Esophagus muscularis mucosa (tissue), 4 donors: ENCODE data around the gene GSE1. TPM values are rescaled to one million over a fixed set of nuclear protein-coding genes. Genes with fewer than 3 reads are reported as not detected.
"Not testable (repeated sequence)": the region's sequence is repeated elsewhere in the genome, so short reads cannot be mapped to it uniquely, and the experiment has no call there.

Source experiments
- DNase-seq: peaks from one replicate; pipeline ENCODE4 v3.0.0-alpha.2; 2017; ENCODE audit errors: extremely low spot score
- H3K27ac ChIP-seq, 4 donors: fragments of 200-600 bp; sonication (generic); replicated peaks in 1 of 4; 1 replicate in 3 of 4; 2 replicates in 1 of 4; pipeline ENCODE4 v1.5.1; 2016 to 2019; ENCODE audit warnings: mild to moderate bottlenecking in 1 of 4
- H3K27me3 ChIP-seq, 4 donors: fragments of 200-600 bp; sonication (generic); one replicate each; pipeline versions ENCODE4 v1.5.1 to v1.6.0; 2016 to 2019
- H3K36me3 ChIP-seq, 4 donors: fragments of 200-600 bp; sonication (generic); one replicate each; pipeline ENCODE4 v1.5.1; 2016 to 2019
- H3K4me1 ChIP-seq, 4 donors: fragments of 200-600 bp; sonication (generic); one replicate each; pipeline ENCODE4 v1.5.1; 2016 to 2019
- H3K4me3 ChIP-seq, 4 donors: fragments of 200-600 bp; sonication (generic); 1 replicate in 2 of 4; 2 replicates in 2 of 4; pipeline ENCODE4 v1.5.1; 2016 to 2019; ENCODE audit warnings: mild to moderate bottlenecking in 4 of 4, moderate library complexity in 1 of 4
- H3K9me3 ChIP-seq, 4 donors: fragments of 200-600 bp; sonication (generic); 1 replicate in 3 of 4; 2 replicates in 1 of 4; pipeline ENCODE4 v1.5.1; 2016 to 2019
- CTCF ChIP-seq, 3 experiments: fragments of 200-600 bp in 2 of 3; fragments of 450-650 bp in 1 of 3; sonication (generic) in 2 of 3; IDR thresholded peaks; one replicate each; pipeline ENCODE4 v1.5.1; 2017 to 2019; ENCODE audit warnings: antibody characterized with exemption in 3 of 3, mild to moderate bottlenecking in 2 of 3, moderate library complexity in 1 of 3
- EP300 ChIP-seq: sonication (generic); formaldehyde crosslinking; IDR thresholded peaks from one replicate; pipeline ENCODE4 v1.6.1; 2017; ENCODE audit warnings: antibody characterized with exemption
- POLR2A ChIP-seq: fragments of 450-650 bp; IDR thresholded peaks from one replicate; pipeline ENCODE4 v1.6.1; 2017; ENCODE audit warnings: antibody characterized with exemption, moderate library complexity, mild to moderate bottlenecking, low read depth
- POLR2AphosphoS5 ChIP-seq, 2 donors: sonication (generic); formaldehyde crosslinking; IDR thresholded peaks; one replicate each; pipeline ENCODE4 v1.6.1; 2017; ENCODE audit warnings: antibody characterized with exemption in 2 of 2
- WGBS: methylation state at CpG from one replicate; pipeline ENCODE4 v1.1.5; 2018; 5-methylcytosine and 5-hydroxymethylcytosine counted together
- intact Hi-C: fragments of 100-400 bp; cut with DNase I; formaldehyde crosslinking; loops from one replicate; pipeline ENCODE4 v1.15.1; 2023
- total RNA-seq, 4 donors: library from RNA; depleted of rRNA; stranded (reverse); fragments of >200 nt; gene quantifications; one replicate each; pipeline versions ENCODE4 v1.1.0 to v1.2.1, GENCODE V29; 2016

GSE1 gene
- total RNA-seq, 4 donors from 2014 or later, result 45.4 to 79.4 (median 49.5) TPM

- H3K4me1 ChIP-seq, result peaks cover 10 to 34% (median 22%) of the 10 kb centered on the region in 4 donors
- no peaks in the 10 kb centered on the region for H3K36me3 ChIP-seq
- TF ChIP-seq EP300 (no peak), POLR2A (no peak), POLR2AphosphoS5 (IDR thresholded peaks at IDR 0.05) (no peak)
- no peaks in the 10 kb centered on the region for H3K27me3 ChIP-seq
- intact Hi-C loops, result no loop called here
- no peak for DNase-seq
- over 99% methylated on average over 12 of the region's 12 CpGs for WGBS
- H3K4me3 ChIP-seq, result no peak overlapping the region
- H3K27ac ChIP-seq, result no peak overlapping the region
- H3K9me3 ChIP-seq, result no peaks in the 10 kb centered on the region
Observed at GRCh38 chr16:85590506-85590832, 22.7 kb upstream of the GSE1 start.

GRCh38 chr16:85591381-85591780 is 21.7 kb upstream of the GSE1 start:
- intact Hi-C loops, result no loop called here
- H3K4me1 ChIP-seq, result peaks cover 10 to 25% (median 15%) of the 10 kb centered on the region in 4 donors
- no peak overlapping the region for H3K4me3 ChIP-seq
- no peak for TF ChIP-seq POLR2AphosphoS5 (IDR thresholded peaks at IDR 0.05)
- no peak for TF ChIP-seq CTCF (IDR thresholded peaks at IDR 0.05)
- no peak for TF ChIP-seq EP300
- no peak for TF ChIP-seq POLR2A
- no peaks in the 10 kb centered on the region for H3K36me3 ChIP-seq
- no peak overlapping the region for H3K27ac ChIP-seq
- H3K9me3 ChIP-seq, result no peaks in the 10 kb centered on the region
- DNase-seq, result no peak
- WGBS, result 88% methylated on average over 5 of the region's 11 CpGs
- H3K27me3 ChIP-seq, result no peaks in the 10 kb centered on the region

GRCh38 chr16:85592277-85592676 is 20.8 kb upstream of the GSE1 start:
- H3K4me3 ChIP-seq, intact Hi-C loops, DNase-seq, H3K27ac ChIP-seq, H3K27me3 ChIP-seq, H3K36me3 ChIP-seq, H3K9me3 ChIP-seq: not testable (repeated sequence)
- WGBS, result 61% methylated on average over 8 of the region's 8 CpGs
- peaks cover 8 to 18% (median 11%) of the 10 kb centered on the region in 4 donors for H3K4me1 ChIP-seq

GRCh38 chr16:85592700-85593493 is 20.2 kb upstream of the GSE1 start:
- 83% methylated on average over 5 of the region's 12 CpGs for WGBS
- Histone ChIP-seq H3K27me3 (no peaks in the 10 kb centered on the region), H3K9me3 (no peaks in the 10 kb centered on the region), H3K36me3 (no peaks in the 10 kb centered on the region), H3K4me3 (no peak overlapping the region), H3K4me1 (peaks cover 8 to 18% (median 11%) of the 10 kb centered on the region in 4 donors), H3K27ac (no peak overlapping the region)
- DNase-seq, result no peak
- TF ChIP-seq POLR2AphosphoS5 (IDR thresholded peaks at IDR 0.05), result no peak
- TF ChIP-seq CTCF (IDR thresholded peaks at IDR 0.05), result no peak
- intact Hi-C loops, result no loop called here

- 72% methylated on average over 16 of the region's 21 CpGs for WGBS
- TF ChIP-seq POLR2AphosphoS5 (IDR thresholded peaks at IDR 0.05) (no peak), CTCF (IDR thresholded peaks at IDR 0.05) (no peak), EP300 (no peak), POLR2A (no peak)
- peaks cover 3 to 18% (median 10%) of the 10 kb centered on the region in 4 donors for H3K4me1 ChIP-seq
- DNase-seq, result no peak
- no peaks in the 10 kb centered on the region for H3K9me3 ChIP-seq
- H3K27ac ChIP-seq, result no peak overlapping the region
- H3K36me3 ChIP-seq, result no peaks in the 10 kb centered on the region
- H3K4me3 ChIP-seq, result no peak overlapping the region
- intact Hi-C loops, result no loop called here
- H3K27me3 ChIP-seq, result no peaks in the 10 kb centered on the region
Observed at GRCh38 chr16:85593494-85594221, 19.5 kb upstream of the GSE1 start.
